SK-N-SH treated with all-trans-retinoic acid at 6 μM for 48 hours (cell line): Measurements from ENCODE around the gene OAS2.

Experiments
- ATAC-seq: fragments of 200-7000 bp; cut with Tn5 transposase; 3 replicates; pipeline ENCODE4 v1.9.1; 2020; ENCODE audit warnings: mild to moderate bottlenecking, moderate library complexity
- ARNTL ChIP-seq: fragments of 450-650 bp; formaldehyde crosslinking; IDR thresholded peaks from 2 replicates; pipeline ENCODE4 v1.5.0; 2020; ENCODE audit warnings: low read depth, mild to moderate bottlenecking, moderate library complexity, borderline replicate concordance
- BACH2 ChIP-seq: fragments of 250-450 bp; sonication (Bioruptor Pico); IDR thresholded peaks from 2 replicates; pipeline ENCODE4 v1.9.0; 2021; ENCODE audit warnings: mild to moderate bottlenecking, borderline replicate concordance
- CSDC2 ChIP-seq: fragments of 250-450 bp; sonication (Bioruptor Pico); IDR thresholded peaks from 2 replicates; pipeline ENCODE4 v1.5.0; 2020; ENCODE audit warnings: mild to moderate bottlenecking, moderate library complexity
- ESRRG ChIP-seq: fragments of 250-450 bp; sonication (Bioruptor Pico); IDR thresholded peaks from 2 replicates; pipeline ENCODE4 v1.6.1; 2021; ENCODE audit warnings: mild to moderate bottlenecking
- PPARA ChIP-seq: fragments of 250-450 bp; sonication (Bioruptor Pico); IDR thresholded peaks from 2 replicates; pipeline ENCODE4 v1.5.0; 2020; ENCODE audit warnings: mild to moderate bottlenecking, borderline replicate concordance
- SNAI2 ChIP-seq: fragments of 250-450 bp; sonication (Bioruptor Pico); IDR thresholded peaks from 2 replicates; pipeline ENCODE4 v1.5.0; 2020; ENCODE audit warnings: mild to moderate bottlenecking, moderate library complexity
- TCF4 ChIP-seq: fragments of 250-450 bp; sonication (Bioruptor Pico); IDR thresholded peaks from 2 replicates; pipeline ENCODE4 v1.8.0; 2021; ENCODE audit warnings: mild to moderate bottlenecking, moderate library complexity, borderline replicate concordance
- TOX ChIP-seq: fragments of 250-450 bp; sonication (Bioruptor Pico); IDR thresholded peaks from 2 replicates; pipeline ENCODE4 v1.8.0; 2021; ENCODE audit warnings: mild to moderate bottlenecking, moderate library complexity, borderline replicate concordance
- ZC3H10 ChIP-seq: fragments of 250-450 bp; sonication (Bioruptor Pico); IDR thresholded peaks from 2 replicates; pipeline ENCODE4 v1.5.1; 2021; ENCODE audit warnings: mild to moderate bottlenecking, moderate library complexity
- ZFP3 ChIP-seq: fragments of 250-450 bp; sonication (Bioruptor Pico); IDR thresholded peaks from 2 replicates; pipeline ENCODE4 v1.5.0; 2020; ENCODE audit warnings: mild to moderate bottlenecking, moderate library complexity
- ZFP30 ChIP-seq: fragments of 450-650 bp; formaldehyde crosslinking; IDR thresholded peaks from 2 replicates; pipeline ENCODE4 v1.5.0; 2022; ENCODE audit warnings: mild to moderate bottlenecking, moderate library complexity
- ZNF8 ChIP-seq: fragments of 450-650 bp; formaldehyde crosslinking; IDR thresholded peaks from 2 replicates; pipeline ENCODE4 v1.5.0; 2020; ENCODE audit warnings: mild to moderate bottlenecking, moderate library complexity
- TF ChIP-seq, protein P1 (sequence below): fragments of 250-450 bp; sonication (Bioruptor Pico); IDR thresholded peaks from 2 replicates; pipeline ENCODE4 v1.8.0; 2021; ENCODE audit warnings: low read depth, mild to moderate bottlenecking, moderate library complexity, borderline replicate concordance
- TF ChIP-seq, protein P2 (sequence below): fragments of 250-450 bp; sonication (Bioruptor Pico); IDR thresholded peaks from 2 replicates; pipeline ENCODE4 v1.5.0; 2020; ENCODE audit warnings: mild to moderate bottlenecking, moderate library complexity
- TF ChIP-seq, protein P3 (sequence below): fragments of 250-450 bp; sonication (Bioruptor Pico); IDR thresholded peaks from 2 replicates; pipeline ENCODE4 v1.8.0; 2020; ENCODE audit warnings: mild to moderate bottlenecking, moderate library complexity, borderline replicate concordance
- TF ChIP-seq, protein P4 (sequence below): fragments of 250-450 bp; sonication (Bioruptor Pico); IDR thresholded peaks from 2 replicates; pipeline ENCODE4 v1.5.1; 2020; ENCODE audit warnings: low read depth, mild to moderate bottlenecking, moderate library complexity

Gene OAS2

DNA sequence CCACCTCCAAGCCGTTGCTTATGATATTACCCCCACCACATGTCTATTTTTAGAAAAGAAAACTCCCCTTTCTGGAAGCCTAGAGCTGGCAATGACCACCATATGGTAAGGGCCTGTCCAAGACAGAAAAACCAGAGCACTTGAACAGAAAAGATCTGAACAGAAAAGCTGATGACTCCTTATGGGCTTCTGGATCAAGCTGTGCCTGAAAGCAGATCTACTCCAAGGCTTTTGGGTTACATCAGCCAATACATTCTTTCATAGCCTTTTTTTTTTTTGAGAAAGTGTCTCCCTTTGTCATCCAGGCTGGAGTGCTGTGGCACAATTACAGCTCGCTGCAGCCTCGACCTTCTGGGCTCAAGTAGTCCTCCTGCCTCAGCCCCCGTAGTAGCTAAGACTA lies 16.8 kb upstream of the OAS2 start:
- TF ChIP-seq BACH2 (CRISPR knock-in tag) (no peak), ZFP30 (CRISPR knock-in tag) (no peak), ZNF8 (CRISPR knock-in tag) (no peak), ESRRG (CRISPR knock-in tag) (no peak)
- TF ChIP-seq, protein P1, sequence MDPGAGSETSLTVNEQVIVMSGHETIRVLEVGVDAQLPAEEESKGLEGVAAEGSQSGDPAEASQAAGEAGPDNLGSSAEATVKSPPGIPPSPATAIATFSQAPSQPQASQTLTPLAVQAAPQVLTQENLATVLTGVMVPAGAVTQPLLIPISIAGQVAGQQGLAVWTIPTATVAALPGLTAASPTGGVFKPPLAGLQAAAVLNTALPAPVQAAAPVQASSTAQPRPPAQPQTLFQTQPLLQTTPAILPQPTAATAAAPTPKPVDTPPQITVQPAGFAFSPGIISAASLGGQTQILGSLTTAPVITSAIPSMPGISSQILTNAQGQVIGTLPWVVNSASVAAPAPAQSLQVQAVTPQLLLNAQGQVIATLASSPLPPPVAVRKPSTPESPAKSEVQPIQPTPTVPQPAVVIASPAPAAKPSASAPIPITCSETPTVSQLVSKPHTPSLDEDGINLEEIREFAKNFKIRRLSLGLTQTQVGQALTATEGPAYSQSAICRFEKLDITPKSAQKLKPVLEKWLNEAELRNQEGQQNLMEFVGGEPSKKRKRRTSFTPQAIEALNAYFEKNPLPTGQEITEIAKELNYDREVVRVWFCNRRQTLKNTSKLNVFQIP: no peak
- TF ChIP-seq, protein P2, sequence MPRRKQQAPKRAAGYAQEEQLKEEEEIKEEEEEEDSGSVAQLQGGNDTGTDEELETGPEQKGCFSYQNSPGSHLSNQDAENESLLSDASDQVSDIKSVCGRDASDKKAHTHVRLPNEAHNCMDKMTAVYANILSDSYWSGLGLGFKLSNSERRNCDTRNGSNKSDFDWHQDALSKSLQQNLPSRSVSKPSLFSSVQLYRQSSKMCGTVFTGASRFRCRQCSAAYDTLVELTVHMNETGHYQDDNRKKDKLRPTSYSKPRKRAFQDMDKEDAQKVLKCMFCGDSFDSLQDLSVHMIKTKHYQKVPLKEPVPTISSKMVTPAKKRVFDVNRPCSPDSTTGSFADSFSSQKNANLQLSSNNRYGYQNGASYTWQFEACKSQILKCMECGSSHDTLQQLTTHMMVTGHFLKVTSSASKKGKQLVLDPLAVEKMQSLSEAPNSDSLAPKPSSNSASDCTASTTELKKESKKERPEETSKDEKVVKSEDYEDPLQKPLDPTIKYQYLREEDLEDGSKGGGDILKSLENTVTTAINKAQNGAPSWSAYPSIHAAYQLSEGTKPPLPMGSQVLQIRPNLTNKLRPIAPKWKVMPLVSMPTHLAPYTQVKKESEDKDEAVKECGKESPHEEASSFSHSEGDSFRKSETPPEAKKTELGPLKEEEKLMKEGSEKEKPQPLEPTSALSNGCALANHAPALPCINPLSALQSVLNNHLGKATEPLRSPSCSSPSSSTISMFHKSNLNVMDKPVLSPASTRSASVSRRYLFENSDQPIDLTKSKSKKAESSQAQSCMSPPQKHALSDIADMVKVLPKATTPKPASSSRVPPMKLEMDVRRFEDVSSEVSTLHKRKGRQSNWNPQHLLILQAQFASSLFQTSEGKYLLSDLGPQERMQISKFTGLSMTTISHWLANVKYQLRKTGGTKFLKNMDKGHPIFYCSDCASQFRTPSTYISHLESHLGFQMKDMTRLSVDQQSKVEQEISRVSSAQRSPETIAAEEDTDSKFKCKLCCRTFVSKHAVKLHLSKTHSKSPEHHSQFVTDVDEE (CRISPR knock-in tag): no peak
- TF ChIP-seq, all 23 proteins: peak for 0
- no peak for ATAC-seq

DNA sequence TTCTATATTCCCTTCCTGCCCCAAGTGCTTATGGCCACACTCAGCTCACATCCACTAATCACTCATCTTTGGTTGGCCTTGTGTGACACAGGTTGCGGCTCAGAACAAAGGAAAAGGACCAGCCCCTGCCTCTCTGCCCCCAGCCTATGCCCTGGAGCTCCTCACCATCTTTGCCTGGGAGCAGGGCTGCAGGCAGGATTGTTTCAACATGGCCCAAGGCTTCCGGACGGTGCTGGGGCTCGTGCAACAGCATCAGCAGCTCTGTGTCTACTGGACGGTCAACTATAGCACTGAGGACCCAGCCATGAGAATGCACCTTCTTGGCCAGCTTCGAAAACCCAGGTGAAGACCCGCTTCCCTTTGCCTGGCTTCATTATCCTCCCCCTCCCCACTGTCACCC lies 15.8 kb upstream of the OAS2 start:
- TF ChIP-seq TCF4: no peak
- TF ChIP-seq ZFP30 (CRISPR knock-in tag): no peak
- TF ChIP-seq PPARA: no peak
- ATAC-seq: no peak

DNA sequence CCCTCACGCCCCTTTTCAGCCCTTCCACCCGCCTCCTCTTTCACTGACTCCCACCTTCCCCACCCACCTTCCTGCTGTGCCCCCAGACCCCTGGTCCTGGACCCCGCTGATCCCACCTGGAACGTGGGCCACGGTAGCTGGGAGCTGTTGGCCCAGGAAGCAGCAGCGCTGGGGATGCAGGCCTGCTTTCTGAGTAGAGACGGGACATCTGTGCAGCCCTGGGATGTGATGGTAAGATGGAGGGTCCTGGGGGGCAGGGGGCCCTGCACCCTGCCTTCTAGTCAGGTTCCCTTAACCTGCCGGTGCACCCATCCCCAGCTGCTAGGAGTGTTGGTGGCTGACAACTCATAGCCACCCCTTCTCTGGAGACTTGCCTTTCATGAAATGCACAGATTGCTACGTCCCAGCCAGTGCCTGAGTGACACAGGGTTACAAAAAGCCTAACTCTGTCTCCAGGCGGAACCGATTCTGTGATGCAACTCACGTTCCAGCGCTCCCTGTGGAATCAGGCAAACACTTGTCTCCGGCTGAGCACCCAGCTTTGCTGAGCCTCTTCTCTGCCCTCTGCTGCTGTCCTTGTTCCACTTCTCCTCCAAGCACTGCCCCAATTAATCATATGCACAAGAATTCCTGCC lies 15.0 kb upstream of the OAS2 start:
- TF ChIP-seq, protein P3, sequence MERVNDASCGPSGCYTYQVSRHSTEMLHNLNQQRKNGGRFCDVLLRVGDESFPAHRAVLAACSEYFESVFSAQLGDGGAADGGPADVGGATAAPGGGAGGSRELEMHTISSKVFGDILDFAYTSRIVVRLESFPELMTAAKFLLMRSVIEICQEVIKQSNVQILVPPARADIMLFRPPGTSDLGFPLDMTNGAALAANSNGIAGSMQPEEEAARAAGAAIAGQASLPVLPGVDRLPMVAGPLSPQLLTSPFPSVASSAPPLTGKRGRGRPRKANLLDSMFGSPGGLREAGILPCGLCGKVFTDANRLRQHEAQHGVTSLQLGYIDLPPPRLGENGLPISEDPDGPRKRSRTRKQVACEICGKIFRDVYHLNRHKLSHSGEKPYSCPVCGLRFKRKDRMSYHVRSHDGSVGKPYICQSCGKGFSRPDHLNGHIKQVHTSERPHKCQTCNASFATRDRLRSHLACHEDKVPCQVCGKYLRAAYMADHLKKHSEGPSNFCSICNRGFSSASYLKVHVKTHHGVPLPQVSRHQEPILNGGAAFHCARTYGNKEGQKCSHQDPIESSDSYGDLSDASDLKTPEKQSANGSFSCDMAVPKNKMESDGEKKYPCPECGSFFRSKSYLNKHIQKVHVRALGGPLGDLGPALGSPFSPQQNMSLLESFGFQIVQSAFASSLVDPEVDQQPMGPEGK (CRISPR knock-in tag): no peak
- no peak for TF ChIP-seq CSDC2 (CRISPR knock-in tag)
- ATAC-seq: no peak

DNA sequence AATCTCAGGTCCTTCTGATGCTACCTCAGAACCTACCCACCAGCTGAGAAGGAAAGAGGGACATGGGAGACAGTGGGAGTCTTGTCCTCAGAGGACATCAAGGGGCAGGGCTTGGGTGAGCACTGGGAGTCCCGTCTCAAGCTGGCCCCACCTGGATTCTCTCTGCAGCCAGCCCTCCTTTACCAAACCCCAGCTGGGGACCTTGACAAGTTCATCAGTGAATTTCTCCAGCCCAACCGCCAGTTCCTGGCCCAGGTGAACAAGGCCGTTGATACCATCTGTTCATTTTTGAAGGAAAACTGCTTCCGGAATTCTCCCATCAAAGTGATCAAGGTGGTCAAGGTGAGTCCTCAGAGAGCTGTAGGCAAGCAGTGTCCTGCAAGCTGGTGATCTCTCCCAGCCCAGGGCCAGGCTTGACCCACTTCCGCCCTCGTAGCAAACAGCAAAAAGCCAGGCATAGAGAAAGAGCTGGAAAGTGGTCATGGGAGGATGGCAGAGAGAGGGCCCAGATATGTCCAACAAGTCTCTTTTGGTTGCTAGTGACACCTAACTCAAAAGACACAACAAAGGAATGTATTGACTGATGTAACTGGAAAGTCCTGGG lies 14.2 kb upstream of the OAS2 start:
- no peak for TF ChIP-seq SNAI2 (CRISPR knock-in tag)
- no peak for TF ChIP-seq ARNTL (CRISPR knock-in tag)
- TF ChIP-seq, protein P1: no peak
- TF ChIP-seq CSDC2 (CRISPR knock-in tag): no peak
- no peak for TF ChIP-seq PPARA
- TF ChIP-seq, protein P2 (CRISPR knock-in tag): no peak
- no peak for TF ChIP-seq ZFP30 (CRISPR knock-in tag)
- TF ChIP-seq, protein P4, sequence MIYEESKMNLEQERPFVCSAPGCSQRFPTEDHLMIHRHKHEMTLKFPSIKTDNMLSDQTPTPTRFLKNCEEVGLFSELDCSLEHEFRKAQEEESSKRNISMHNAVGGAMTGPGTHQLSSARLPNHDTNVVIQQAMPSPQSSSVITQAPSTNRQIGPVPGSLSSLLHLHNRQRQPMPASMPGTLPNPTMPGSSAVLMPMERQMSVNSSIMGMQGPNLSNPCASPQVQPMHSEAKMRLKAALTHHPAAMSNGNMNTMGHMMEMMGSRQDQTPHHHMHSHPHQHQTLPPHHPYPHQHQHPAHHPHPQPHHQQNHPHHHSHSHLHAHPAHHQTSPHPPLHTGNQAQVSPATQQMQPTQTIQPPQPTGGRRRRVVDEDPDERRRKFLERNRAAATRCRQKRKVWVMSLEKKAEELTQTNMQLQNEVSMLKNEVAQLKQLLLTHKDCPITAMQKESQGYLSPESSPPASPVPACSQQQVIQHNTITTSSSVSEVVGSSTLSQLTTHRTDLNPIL (CRISPR knock-in tag): no peak
- no peak for TF ChIP-seq TOX (CRISPR knock-in tag)
- TF ChIP-seq ESRRG (CRISPR knock-in tag): no peak
- no peak for TF ChIP-seq ZFP3 (CRISPR knock-in tag)
- TF ChIP-seq BACH2 (CRISPR knock-in tag): no peak
- TF ChIP-seq ZC3H10 (CRISPR knock-in tag): no peak
- TF ChIP-seq, protein P3 (CRISPR knock-in tag): no peak
- no peak for ATAC-seq
